T-cell (primary cell): ENCODE data around the gene TMCO2. TPM values are rescaled to one million over a fixed set of nuclear protein-coding genes. Genes with fewer than 3 reads are reported as not detected.

ENCODE experiments used
- ATAC-seq, 4 experiments: fragments of 200-7000 bp in 3 of 4; fragments of 150-1000 bp in 1 of 4; cut with Tn5 transposase; replicated peaks in 1 of 4; 1 replicate in 3 of 4; 2 replicates in 1 of 4; pipeline ENCODE4 v1.10.0; 2021; ENCODE audit warnings: moderate library complexity in 3 of 4, mild to moderate bottlenecking in 2 of 4, moderate number of reproducible peaks in 1 of 4
- CTCF ChIA-PET, 2 donors: fragments of 300-600 bp; sonication (Branson Sonifier 250); formaldehyde crosslinking; loops; one replicate each; lab custom pipeline; 2022; ENCODE audit warnings: antibody characterized with exemption in 2 of 2; lab: Charles Lee
- POLR2A ChIA-PET, 2 donors: fragments of 300-600 bp; sonication (Branson Sonifier 250); formaldehyde crosslinking; loops; one replicate each; lab custom pipeline; 2022; ENCODE audit warnings: antibody characterized with exemption in 2 of 2; lab: Charles Lee
- DNase-seq, 35 experiments: peaks; one replicate each; pipeline versions ENCODE4 v3.0.0 to v3.0.0-alpha.2; 2013 to 2023
- H3K27ac ChIP-seq: one replicate; pipeline ENCODE4 v1.5.1; 2013; ENCODE audit warnings: low read length
- H3K27me3 ChIP-seq, 2 experiments: replicated peaks in 1 of 2; 1 replicate in 1 of 2; 2 replicates in 1 of 2; pipeline versions ENCODE4 v1.6.1 to v1.7.0; 2013; ENCODE audit warnings: low read length in 1 of 2, mixed read lengths in 1 of 2; ENCODE audit not compliant: control insufficient read depth in 2 of 2, insufficient read depth in 2 of 2; ENCODE audit errors: extremely low read depth in 1 of 2
- H3K36me3 ChIP-seq, 2 donors: 1 replicate in 1 of 2; 2 replicates in 1 of 2; pipeline versions ENCODE4 v1.6.1 to v1.7.0; 2013; ENCODE audit warnings: low read length in 1 of 2; ENCODE audit not compliant: control insufficient read depth in 2 of 2, insufficient read depth in 1 of 2; ENCODE audit errors: extremely low read depth in 1 of 2
- H3K4me1 ChIP-seq, 2 experiments: 1 replicate in 1 of 2; 2 replicates in 1 of 2; pipeline versions ENCODE4 v1.6.1 to v1.7.0; 2013; ENCODE audit warnings: low read length in 2 of 2, mixed read lengths in 1 of 2; ENCODE audit not compliant: insufficient read depth in 2 of 2, control insufficient read depth in 1 of 2; ENCODE audit errors: extremely low read depth in 1 of 2
- H3K4me3 ChIP-seq, 2 donors: 1 replicate in 1 of 2; 2 replicates in 1 of 2; pipeline versions ENCODE4 v1.5.1 to v1.7.0; 2013; ENCODE audit warnings: mild to moderate bottlenecking in 2 of 2, low read length in 1 of 2, moderate library complexity in 1 of 2; ENCODE audit not compliant: control insufficient read depth in 1 of 2; ENCODE audit errors: extremely low read depth in 1 of 2
- H3K9me3 ChIP-seq: 2 replicates; pipeline ENCODE4 v1.7.0; 2013
- H3K27ac Mint-ChIP-seq, 2 donors: one replicate each; pipeline ENCODE4 v1.8.0; 2020 to 2021; ENCODE audit warnings: mild to moderate bottlenecking in 2 of 2, mixed read lengths in 2 of 2
- H3K27me3 Mint-ChIP-seq, 2 donors: one replicate each; pipeline ENCODE4 v1.8.0; 2021 to 2022; ENCODE audit warnings: mixed read lengths in 2 of 2
- H3K36me3 Mint-ChIP-seq: one replicate; pipeline ENCODE4 v1.8.0; 2021; ENCODE audit warnings: mixed read lengths
- H3K4me1 Mint-ChIP-seq, 3 donors: one replicate each; pipeline ENCODE4 v1.8.0; 2020 to 2022; ENCODE audit warnings: mixed read lengths in 3 of 3, mild to moderate bottlenecking in 1 of 3
- H3K4me3 Mint-ChIP-seq, 3 donors: one replicate each; pipeline ENCODE4 v1.8.0; 2020 to 2022; ENCODE audit warnings: mild to moderate bottlenecking in 3 of 3, mixed read lengths in 3 of 3, moderate library complexity in 3 of 3
- H3K9me3 Mint-ChIP-seq, 3 donors: one replicate each; pipeline ENCODE4 v1.8.0; 2020 to 2022; ENCODE audit warnings: mixed read lengths in 3 of 3
- WGBS: methylation state at CpG from one replicate; pipeline ENCODE4 v1.1.5; 2013; ENCODE audit warnings: missing lambda C conversion rate; ENCODE audit not compliant: insufficient coverage; 5-methylcytosine and 5-hydroxymethylcytosine counted together
- total RNA-seq, 35 experiments: library from RNA in 6 of 35; stranded (reverse) in 6 of 35; fragments of 120-200 nt in 1 of 35; gene quantifications; one replicate each; pipeline versions ENCODE4 v1.2.1 to v1.2.4 and lab custom pipeline; 2013 to 2026

The TMCO2 gene
- total RNA-seq, 5 donors from 2014 or later (not counting 1 experiment from before 2014, with no cell fraction given) = not detected

DNA sequence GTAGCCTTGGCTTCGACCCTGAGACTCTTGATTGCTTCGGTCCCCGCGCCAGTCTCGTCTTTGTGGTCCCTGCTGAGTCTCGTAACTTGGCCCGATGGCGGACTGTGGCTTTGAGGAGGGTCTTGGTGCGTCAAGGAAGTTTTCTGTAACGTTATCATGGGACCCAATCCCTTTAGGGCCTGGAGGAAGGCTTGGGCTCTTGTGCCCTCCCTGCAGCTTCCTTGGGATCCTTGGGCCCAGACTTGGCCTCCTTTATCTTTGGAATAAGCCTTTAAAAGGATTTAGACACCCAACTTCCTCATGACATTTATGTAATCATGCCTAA lies 10.7 kb downstream of the TMCO2 start:
- peak overlapping the region; percentile 100 for H3K27ac Mint-ChIP-seq
- no peaks in the 10 kb centered on the region for H3K9me3 ChIP-seq
- peaks cover 41 to 68% (median 64%) of the 10 kb centered on the region in 3 donors for H3K4me1 Mint-ChIP-seq
- peaks cover 0 to 39% of the 10 kb centered on the region in 2 donors for H3K36me3 ChIP-seq
- peak in 2 of 35 experiments; percentile 2 to 3 for DNase-seq
- H3K36me3 Mint-ChIP-seq = peaks cover 33% of the 10 kb centered on the region
- no peak for ATAC-seq
- H3K4me3 Mint-ChIP-seq = peak overlapping the region; percentile 94 to 99 (median 98)
- ChIA-PET POLR2A (no interaction called here), CTCF (interaction anchor here in 1 of 2 donors (0.6 to 3.3 kb wide), 2 partner anchors 57 to 80 kb away, joined by 3 to 18 read pairs; no protein-coding TSS in a partner anchor)
- peaks cover 13 to 20% of the 10 kb centered on the region in 2 experiments for H3K4me1 ChIP-seq
- H3K9me3 Mint-ChIP-seq = no peaks in the 10 kb centered on the region
- WGBS = 2% methylated on average over 7 of the region's 10 CpGs
- H3K27me3 Mint-ChIP-seq = no peaks in the 10 kb centered on the region
- H3K27me3 ChIP-seq = no peaks in the 10 kb centered on the region
- peak overlapping the region; percentile 82 for H3K27ac ChIP-seq
- H3K4me3 ChIP-seq = peak overlapping the region; percentile 94 to 98

DNA sequence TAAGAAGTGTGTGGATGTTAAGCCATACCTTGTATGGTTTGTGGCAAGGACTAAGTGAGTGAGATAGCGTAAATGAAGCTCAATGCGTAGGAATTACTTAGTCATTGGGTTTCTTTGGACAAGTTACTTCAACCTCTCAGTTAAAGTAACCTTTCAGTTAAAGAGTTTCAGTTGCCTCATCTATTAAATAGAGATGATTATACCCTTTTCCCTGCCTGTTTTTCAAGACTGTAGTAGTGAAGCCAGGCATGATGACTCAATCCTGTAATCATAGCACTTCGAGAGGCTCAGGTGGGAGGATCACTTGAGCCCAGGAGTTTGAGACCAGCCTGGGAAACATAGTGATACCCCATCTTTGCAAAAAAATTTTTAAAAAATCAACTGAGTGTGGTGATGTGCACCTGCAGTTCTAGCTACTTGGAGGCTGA lies 16.6 kb downstream of the TMCO2 start:
- Mint-ChIP-seq H3K4me1 (peaks cover 31 to 44% (median 42%) of the 10 kb centered on the region in 3 donors), H3K27ac (no peak overlapping the region), H3K4me3 (no peak overlapping the region), H3K9me3 (no peaks in the 10 kb centered on the region), H3K36me3 (peaks cover 48% of the 10 kb centered on the region), H3K27me3 (no peaks in the 10 kb centered on the region)
- POLR2A ChIA-PET = no interaction called here
- WGBS = no CpG with 5 or more reads among the region's 3 CpGs
- Histone ChIP-seq H3K36me3 (peaks cover 8 to 65% of the 10 kb centered on the region in 2 donors), H3K4me3 (no peak overlapping the region), H3K27me3 (no peaks in the 10 kb centered on the region), H3K27ac (no peak overlapping the region), H3K4me1 (peaks cover 0 to 5% of the 10 kb centered on the region in 2 experiments), H3K9me3 (no peaks in the 10 kb centered on the region)
- ATAC-seq = no peak
- DNase-seq = no peak
- CTCF ChIA-PET = no interaction called here

DNA sequence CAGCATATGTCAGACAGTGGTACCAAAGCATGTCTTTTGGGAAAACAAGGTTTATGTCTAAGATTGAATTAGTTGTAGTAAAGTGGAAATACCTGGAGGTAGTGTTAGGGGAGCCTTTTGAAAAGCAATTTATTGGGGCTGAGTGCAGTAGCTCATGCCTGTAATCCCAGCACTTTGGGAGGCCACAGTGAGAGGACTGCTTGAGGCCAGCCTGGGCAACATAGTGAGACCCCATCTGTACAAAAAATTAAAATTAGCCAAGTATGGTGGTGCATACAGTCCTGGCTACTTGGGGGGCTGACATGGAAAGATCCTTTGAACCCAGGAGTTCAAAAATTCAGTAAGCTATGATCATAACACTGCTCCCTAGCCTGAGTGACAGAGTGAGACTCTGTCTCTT lies 17.6 kb downstream of the TMCO2 start:
- POLR2A ChIA-PET = no interaction called here
- H3K4me1 ChIP-seq = no peaks in the 10 kb centered on the region
- ATAC-seq (no peak), DNase-seq (no peak)
- Mint-ChIP-seq H3K4me1 (peaks cover 28 to 36% (median 35%) of the 10 kb centered on the region in 3 donors), H3K9me3 (no peaks in the 10 kb centered on the region), H3K36me3 (peaks cover 54% of the 10 kb centered on the region), H3K27ac (no peak overlapping the region), H3K27me3 (no peaks in the 10 kb centered on the region), H3K4me3 (no peak overlapping the region)
- peaks cover 8 to 70% of the 10 kb centered on the region in 2 donors for H3K36me3 ChIP-seq
- CTCF ChIA-PET = no interaction called here
- no peak overlapping the region for H3K27ac ChIP-seq
- H3K27me3 ChIP-seq = no peaks in the 10 kb centered on the region
- H3K9me3 ChIP-seq = no peaks in the 10 kb centered on the region
- H3K4me3 ChIP-seq = no peak overlapping the region

- Mint-ChIP-seq H3K9me3 (no peaks in the 10 kb centered on the region), H3K27me3 (no peaks in the 10 kb centered on the region), H3K4me1 (peaks cover 26 to 30% (median 29%) of the 10 kb centered on the region in 3 donors), H3K4me3 (no peak overlapping the region), H3K36me3 (peaks cover 52% of the 10 kb centered on the region), H3K27ac (no peak overlapping the region)
- CTCF ChIA-PET = interaction anchor here in 1 of 2 donors (0.9 kb wide), 1 partner anchor 72 kb away, joined by 3 read pairs; no protein-coding TSS in a partner anchor
- Histone ChIP-seq H3K4me1 (no peaks in the 10 kb centered on the region), H3K27ac (no peak overlapping the region), H3K27me3 (no peaks in the 10 kb centered on the region), H3K9me3 (no peaks in the 10 kb centered on the region), H3K36me3 (peaks cover 8 to 71% of the 10 kb centered on the region in 2 donors), H3K4me3 (no peak overlapping the region)
- ATAC-seq (no peak), DNase-seq (no peak)
- POLR2A ChIA-PET = interaction anchor here in 1 of 2 donors (0.6 kb wide), 1 partner anchor 342 kb away, joined by 6 read pairs; no protein-coding TSS in a partner anchor
Measured at GRCh38 chr1:40265919-40266318, 18.2 kb downstream of the TMCO2 start.

DNA sequence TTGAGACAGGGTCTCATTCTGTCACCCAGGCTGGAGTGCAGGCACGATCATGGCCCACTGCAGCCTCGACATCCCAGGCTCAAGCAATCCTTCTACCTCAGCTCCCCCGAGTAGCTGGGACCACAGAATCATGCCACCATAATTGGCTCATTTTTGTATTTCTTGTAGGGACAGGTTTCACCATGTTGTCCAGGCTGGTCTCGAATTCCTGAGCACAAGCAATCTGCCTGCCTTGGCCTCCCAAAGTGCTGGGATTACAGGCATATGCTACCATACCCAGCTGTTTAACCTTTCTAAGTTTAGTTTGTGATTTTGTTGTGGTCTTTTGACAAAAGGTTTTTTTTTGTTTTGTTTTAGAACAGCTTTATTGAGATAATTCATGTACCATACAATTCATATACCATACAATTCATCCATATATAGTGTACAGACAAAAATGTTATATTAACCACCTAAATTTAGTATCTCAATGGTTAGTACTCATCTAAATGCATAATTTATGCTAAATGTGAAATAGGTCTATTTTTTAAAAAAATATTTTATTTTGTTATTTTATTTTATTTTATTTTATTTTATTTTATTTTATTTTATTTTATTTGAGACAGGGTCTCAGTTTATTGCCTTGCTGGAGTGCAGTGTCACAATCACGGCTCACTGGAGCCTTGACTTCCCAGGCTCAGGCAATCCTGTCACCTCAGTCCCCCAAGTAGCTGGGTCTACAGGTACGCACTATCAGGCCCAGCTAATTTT lies 19.2 kb downstream of the TMCO2 start:
- Histone ChIP-seq H3K36me3 (peaks cover 8 to 71% of the 10 kb centered on the region in 2 donors), H3K27me3 (no peaks in the 10 kb centered on the region), H3K27ac (no peak overlapping the region), H3K4me3 (no peak overlapping the region), H3K9me3 (no peaks in the 10 kb centered on the region), H3K4me1 (no peaks in the 10 kb centered on the region)
- ChIA-PET POLR2A (interaction anchor here (0.6 kb wide), 2 partner anchors 106 to 343 kb away, joined by 4 to 6 read pairs; no protein-coding TSS in a partner anchor), CTCF (interaction anchor here (0.6 to 0.9 kb wide), 4 partner anchors 18 to 467 kb away, joined by 3 read pairs; no protein-coding TSS in a partner anchor)
- Mint-ChIP-seq H3K27me3 (no peaks in the 10 kb centered on the region), H3K27ac (no peak overlapping the region), H3K36me3 (peaks cover 43% of the 10 kb centered on the region), H3K4me1 (peaks cover 16 to 26% (median 20%) of the 10 kb centered on the region in 3 donors), H3K4me3 (no peak overlapping the region), H3K9me3 (no peaks in the 10 kb centered on the region)
- WGBS = 100% methylated on average over 2 of the region's 6 CpGs
- no peak for DNase-seq
- no peak for ATAC-seq

DNA sequence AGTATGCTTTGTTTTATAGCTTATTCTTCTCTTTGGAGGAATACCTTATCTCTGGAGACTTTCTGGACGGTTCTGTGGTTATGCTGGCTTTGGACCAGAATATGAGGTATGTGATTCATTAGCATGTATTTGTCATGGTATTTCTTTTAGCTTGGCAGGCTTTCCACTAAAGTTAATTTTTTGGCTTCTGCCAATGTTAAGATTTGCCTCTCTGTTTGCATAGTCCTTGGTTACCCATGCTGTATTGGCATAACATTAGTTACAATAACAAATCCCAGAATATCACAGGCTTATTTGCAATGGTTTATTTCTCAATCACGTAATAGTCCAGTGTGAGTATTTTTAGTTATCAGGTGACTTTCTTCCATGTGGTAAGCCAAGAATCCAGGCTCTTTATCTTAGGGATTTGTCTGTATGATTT lies 20.0 kb downstream of the TMCO2 start:
- ChIA-PET POLR2A (no interaction called here), CTCF (interaction anchor here in 1 of 2 donors (0.6 kb wide), 1 partner anchor 18 kb away, joined by 3 read pairs; no protein-coding TSS in a partner anchor)
- peaks cover 8 to 71% of the 10 kb centered on the region in 2 donors for H3K36me3 ChIP-seq
- 100% methylated on average over 1 of the region's 2 CpGs for WGBS
- peaks cover 11 to 20% (median 15%) of the 10 kb centered on the region in 3 donors for H3K4me1 Mint-ChIP-seq
- H3K4me1 ChIP-seq = no peaks in the 10 kb centered on the region
- H3K27me3 ChIP-seq = no peaks in the 10 kb centered on the region
- no peak for DNase-seq
- ATAC-seq = no peak
- no peaks in the 10 kb centered on the region for H3K9me3 Mint-ChIP-seq
- H3K27ac ChIP-seq = no peak overlapping the region
- no peaks in the 10 kb centered on the region for H3K9me3 ChIP-seq
- peaks cover 43% of the 10 kb centered on the region for H3K36me3 Mint-ChIP-seq
- no peak overlapping the region for H3K4me3 ChIP-seq
- H3K27ac Mint-ChIP-seq = no peak overlapping the region
- H3K4me3 Mint-ChIP-seq = no peak overlapping the region
- H3K27me3 Mint-ChIP-seq = no peaks in the 10 kb centered on the region
